HG03442 (cell line): ENCODE data around the gene SMG1.

Source experiments
- ATAC-seq: cut with Tn5 transposase; IDR thresholded peaks from one replicate; pipeline ENCODE4 v1.9.1; 2021; ENCODE audit warnings: mild to moderate bottlenecking, moderate library complexity; ENCODE audit not compliant: unreplicated experiment

Gene SMG1

DNA sequence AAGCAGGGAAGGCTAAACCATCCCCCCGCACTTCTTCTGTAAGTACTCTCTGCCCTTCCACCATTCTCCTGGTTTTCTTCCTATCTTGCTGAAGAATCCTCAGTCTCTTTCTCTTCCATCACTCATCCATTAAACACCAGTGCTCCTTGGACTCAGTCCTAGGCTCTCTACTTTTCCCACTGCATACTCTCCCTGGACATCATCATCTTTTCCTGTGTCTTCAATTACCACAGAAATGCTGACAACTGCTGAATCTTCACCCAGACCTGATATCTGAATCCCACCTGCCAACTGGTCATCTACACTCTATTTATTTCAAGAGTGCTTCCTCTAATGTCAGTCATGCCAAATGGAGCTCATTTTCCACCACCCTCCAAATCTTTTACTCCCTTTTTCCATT, 71.0 kb downstream of the SMG1 start:
- no peak for ATAC-seq

DNA sequence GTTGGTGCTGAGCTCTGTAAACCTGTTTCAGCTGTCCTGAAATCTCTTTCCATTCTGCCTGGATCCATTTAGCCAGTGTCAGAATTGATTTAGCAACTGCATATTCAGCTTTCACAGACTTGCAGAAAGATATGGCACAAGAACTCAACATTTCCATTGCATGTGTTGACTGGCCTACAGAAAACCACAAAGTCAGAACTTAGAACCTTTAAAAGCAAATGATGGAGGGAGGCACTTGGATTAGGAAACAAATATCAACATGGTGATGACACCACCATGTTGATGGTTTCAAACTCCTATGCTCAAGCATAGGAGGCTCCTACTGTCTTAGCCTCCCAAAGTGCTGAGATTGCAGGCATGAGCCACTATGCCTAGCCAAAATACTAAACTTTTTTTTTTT, 72.5 kb downstream of the SMG1 start:
- ATAC-seq, result no peak

DNA sequence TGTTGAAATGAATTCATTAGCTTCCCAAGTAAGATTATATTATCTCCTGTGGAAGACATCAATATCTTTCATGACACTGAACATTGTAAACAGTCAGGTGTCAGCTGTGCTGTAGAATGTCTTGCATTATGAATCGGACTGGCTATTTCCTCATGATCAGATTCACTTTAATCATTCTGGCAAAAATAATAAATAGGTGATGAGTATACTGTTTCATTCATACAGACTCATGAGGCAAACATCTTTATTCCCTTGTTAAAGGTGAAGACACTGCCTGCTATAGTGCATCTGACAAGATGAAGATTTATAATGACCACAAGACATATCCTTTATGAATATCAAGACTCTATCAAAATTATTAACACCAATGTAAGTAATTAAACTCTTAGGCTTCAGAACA, 73.6 kb downstream of the SMG1 start:
- no peak for ATAC-seq

DNA sequence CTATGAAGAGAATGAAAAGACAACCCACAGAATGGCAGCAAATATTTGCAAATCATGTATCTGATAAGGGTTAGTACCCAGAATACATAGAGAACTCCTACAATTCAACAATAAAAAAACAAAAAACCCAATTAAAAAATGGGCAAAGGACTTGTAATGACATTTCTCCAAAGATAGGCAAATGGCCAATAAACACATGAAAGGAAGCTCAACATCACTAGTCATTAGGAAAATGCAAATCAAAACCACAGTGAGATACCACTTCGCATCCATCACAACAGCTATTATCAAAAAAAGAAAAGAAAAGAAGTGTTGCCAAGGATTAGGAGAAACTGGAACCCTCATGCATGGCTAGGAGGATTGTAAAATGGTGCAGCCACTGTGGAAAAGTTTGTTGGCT, 79.8 kb downstream of the SMG1 start:
- ATAC-seq, result no peak

DNA sequence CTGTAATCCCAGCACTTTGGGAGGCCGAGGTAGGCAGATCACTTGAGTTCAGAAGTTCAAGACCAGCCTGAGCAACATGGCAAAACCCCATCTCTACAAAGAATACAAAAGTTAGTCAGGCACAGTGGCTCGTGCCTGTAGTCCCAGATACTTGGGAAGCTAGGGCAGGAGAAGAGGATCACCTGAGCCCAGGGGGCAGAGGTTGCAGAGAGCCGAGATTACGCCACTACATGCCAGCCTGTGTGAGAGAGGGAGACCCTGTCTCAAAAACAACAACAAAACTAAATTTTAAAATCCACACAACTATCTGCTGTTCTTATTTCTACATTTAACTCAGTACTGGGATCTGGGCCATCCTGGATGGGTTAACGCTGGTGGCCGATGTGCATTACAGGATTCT, 83.6 kb downstream of the SMG1 start:
- ATAC-seq, result no peak

DNA sequence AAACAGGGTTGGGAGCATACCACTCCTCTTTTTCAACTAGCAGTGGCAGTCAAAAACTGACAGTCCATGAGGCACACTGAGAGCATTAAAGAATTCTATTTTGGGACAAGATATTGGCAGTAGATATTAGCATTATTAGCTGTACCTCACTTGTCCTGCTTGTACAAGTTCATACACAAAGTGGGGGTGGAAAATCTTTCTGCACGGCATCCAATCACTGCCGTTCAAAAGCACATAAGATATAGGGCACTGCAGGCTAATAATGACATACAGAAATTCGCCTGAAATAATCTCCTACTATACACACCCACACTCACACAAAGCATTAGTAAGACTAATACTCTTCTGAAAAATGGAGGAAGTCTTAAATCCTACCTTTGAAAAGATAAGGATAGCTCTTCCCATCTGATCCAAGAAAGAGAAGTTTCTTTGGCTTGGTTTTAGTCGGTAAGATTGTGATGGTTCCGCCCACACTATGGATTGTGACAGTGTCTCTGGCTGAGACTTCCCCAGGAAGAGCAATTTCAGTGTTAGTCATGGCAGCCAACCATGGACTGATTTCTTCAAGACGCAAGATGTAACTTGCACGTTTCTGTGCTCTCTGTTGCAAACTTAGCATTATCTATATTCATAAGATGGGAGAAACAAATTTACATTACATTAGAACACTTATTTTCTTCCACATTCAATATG, 84.2 kb downstream of the SMG1 start:
- no peak for ATAC-seq

DNA sequence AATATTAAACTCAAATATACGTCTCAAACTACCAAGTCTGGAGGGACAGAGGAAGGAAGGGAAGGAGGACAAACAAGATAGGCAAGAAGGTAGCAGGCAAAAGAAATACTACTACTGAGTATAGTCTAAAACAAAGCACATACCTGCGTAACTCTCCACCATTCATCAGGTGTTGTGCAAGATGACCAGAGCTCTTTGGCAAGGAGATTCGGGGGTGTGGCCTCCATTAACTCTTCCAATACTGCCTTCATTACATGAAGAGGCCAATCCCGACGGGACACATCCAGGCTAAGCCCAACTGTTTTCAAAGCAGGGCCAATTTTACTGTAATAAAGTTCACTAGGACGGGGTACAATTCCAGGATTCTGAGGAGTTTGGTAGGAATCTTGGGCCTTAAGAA, 86.7 kb downstream of the SMG1 start:
- no peak for ATAC-seq

DNA sequence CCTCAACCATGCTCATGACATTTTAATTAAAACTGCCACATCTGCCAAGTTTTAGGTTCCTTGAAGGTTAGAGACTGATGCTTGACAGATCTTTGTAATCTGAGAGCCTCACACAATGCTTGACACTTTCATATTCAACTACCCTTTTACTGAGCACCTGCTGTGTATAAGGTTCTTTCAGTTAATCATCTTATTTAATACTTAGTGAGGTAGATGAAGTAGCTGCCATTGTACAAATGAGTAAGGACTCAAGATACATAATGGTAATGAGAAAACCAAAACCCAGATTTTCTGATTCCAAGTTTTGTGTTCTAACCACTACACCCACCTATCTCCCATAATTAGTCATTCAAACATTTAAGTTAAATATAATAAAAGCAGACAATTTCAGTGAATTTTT, 89.5 kb downstream of the SMG1 start:
- no peak for ATAC-seq

DNA sequence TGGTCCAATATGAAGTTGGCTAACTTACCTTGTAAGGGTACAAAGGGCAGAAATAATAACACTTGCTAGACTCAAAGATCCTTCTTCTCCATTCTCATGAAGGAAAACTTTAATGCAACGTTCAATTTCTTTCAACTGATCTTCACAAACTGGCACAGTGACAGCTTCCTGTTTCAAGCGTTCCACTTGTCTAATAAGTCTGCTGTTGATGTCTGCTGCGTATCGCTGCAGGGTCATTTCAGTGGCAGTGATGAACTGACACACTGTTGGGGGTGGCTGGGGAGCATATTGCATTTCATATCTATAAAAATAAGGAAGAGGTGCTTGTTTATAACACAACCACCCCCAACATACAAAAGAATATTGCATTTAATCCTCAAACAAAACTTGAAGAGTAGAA, 91.3 kb downstream of the SMG1 start:
- ATAC-seq, result no peak

DNA sequence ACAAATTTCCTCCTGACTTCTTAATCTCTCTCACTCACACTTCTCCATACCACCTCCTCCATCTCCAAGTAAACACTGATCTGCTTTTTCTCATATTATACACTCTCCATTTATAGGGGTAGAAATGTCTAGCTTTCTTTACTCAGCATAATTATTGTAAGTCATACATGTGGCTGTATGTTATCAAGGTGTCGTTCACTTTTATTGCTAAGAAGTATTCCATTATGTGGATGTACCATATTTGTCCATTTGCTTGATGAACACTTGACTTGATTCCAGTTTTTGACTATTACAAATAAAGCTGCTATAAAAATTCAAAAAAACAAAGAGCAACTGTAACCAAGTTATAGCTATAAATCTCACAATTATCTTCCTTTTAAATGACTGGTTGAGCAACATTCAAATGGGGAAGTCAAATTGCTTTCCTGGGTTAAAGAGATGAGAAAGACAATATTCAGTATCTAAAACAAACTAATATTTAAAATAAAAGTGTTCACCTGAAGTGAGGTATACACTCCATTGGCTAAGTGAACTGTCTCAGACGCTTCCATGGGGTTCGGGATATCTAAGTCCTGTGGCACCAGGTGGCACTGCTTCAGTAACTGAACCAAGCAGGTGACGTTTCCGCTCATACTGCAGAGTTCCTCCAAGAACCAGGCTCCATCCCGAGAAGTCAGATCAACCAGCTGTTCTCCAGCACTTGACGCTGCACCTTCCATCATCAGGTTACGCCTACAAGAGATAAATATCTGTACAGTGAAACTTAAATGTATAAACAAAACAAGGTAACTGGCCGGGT, 92.3 kb downstream of the SMG1 start:
- ATAC-seq, result no peak

DNA sequence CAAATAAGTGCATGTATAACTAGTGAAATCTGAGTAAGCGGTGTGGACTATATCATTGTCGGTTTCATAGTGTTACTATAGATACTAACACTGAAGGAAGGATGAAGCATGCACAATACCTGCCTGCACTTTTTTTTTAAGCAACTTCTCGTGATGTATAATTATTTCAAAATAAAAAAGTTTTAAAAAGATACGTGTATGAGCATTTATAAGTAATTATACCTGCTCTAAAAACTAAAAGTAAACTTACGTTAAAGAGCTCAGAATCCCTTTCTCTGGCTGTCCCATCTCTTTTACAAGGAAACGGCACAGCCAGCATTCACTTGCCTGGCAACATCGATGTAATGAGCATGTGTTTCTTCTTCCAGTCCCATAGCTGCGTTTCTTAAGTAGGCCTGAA, 93.6 kb downstream of the SMG1 start:
- no peak for ATAC-seq

DNA sequence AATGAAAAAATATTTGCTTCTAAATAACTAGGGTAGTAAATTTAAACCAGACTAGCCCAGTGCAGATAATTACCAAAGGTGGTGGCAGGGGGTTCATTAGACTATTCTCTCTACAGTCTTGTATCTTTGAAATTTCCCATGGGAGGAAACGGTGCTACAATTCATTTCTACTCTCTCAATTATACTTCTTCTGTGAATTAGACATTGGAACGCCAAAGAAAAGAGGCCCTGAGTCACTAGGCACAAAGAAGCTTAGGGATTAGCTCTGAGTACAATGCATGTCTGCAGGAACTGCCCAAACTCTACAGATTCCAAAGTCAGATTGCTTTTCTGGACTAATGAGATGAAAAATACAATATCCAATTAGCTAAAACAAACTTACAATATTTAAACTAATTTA, 94.2 kb downstream of the SMG1 start:
- no peak for ATAC-seq

DNA sequence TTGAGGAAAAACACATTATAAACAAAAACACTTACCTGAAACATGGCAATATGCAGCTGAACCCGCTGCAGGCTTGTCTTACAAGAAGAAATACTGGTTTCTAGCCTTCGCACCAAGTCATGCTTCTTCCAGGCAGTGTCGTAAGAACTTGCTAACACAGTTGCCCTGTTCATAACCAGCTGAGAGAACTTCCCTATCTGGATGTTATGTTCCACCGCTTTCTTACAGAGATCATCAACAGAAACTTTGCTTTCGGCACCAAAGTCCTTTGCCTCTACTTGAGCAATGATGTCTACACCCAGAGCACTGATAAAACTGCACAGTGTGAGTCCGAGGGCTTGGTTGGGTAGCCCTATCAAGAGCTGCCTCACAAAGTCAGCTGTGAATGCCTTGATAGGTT, 97.0 kb downstream of the SMG1 start:
- ATAC-seq, result no peak

DNA sequence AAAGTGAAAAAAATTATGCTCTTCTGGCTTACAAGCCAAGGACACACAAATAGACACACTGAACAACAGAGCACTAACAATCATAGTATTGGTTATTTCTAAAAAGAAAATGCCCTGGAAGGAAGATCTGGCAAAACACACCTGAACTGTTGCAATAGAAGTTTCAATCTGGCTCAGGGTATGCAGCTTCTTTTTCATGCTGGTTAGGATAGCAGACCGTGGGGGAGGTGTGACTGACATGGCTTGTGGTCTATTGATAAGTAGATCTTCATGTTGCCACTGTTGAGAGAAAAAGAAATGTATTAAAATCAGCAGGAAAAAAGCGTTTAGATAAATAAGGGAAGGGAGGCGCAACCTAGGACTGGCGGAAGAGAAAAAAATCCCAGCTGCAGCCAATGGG, 98.3 kb downstream of the SMG1 start:
- no peak for ATAC-seq

DNA sequence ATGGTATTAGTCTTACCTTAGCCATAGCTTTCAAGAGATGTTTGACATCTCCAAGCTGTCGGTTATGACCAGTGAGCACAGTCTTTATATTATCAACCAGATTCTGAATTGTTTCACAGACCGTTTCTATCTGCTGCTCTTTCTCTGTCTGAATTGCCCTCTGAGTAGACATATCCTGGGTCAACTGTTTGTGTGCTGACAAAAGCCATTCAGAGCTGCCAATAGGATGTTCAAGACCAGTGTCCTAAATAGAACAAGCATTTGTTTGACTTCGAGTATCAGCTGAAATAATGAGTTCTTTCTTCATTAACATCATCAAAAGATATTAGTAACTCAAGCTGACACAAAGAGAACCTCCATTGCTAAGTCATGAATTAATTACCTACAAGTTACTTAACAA, 109.9 kb downstream of the SMG1 start:
- no peak for ATAC-seq

DNA sequence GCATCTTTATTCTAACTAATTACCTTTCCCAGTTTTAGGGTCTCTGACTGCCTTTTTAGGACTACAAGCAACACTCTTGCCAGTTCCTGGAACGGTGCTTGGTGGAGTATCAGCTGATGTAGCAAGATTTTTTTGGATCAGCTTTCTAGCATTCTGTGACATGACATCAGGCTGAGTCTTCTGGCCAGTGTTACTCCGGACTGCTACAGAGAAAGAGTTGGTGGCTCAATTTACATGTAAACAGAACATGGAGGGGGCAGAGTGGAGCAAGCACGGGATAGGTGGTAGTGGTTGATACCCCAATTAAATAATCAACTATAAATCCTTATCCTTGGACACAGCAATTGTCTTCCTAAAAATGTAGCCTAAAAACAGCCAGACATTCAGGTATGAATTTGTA, 114.3 kb downstream of the SMG1 start:
- ATAC-seq, result no peak

DNA sequence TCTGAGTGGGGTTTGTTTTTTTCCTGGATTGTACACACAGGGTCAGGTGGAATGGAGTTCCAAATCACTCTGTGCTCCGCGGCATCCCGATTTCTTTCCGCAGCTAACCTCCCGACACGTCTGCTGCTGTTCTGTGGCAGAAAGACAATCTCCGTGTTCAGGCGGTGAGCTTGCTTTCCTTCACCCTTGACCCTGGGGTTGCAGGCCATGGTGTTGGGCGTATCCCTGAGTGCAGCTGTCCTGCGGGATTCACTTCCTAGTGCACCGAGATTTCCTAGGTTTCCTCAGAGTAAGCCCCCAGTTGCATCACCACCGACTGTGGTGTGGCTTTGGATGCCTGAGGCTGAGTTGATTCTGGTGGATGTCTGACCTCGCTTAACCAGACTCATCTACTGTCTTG, 117.0 kb downstream of the SMG1 start:
- ATAC-seq, result no peak

DNA sequence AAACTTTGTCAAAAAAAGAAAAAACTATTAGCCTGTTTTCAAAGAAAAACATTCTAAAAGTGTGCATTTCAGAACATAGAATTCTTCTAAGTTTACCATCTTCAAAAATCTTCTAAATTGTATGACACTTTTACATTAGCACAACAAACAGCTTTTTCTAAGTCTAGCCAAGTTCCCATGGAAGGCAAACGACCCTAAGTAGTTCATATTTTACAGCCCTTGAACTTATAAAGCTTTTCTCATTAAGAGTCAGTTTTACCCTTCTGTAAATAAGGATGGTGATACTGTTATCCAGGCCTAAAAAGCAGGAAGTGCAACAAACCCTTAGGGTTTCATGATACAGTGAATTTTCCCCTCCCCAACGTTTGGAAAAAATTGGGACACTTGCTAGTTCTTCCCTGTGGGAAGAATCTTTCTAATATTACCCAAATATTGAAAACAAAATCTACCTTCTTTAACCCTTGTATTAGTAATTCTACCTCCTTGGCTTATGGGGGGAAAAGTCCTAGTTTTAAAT, 120.9 kb downstream of the SMG1 start:
- ATAC-seq, result no peak

DNA sequence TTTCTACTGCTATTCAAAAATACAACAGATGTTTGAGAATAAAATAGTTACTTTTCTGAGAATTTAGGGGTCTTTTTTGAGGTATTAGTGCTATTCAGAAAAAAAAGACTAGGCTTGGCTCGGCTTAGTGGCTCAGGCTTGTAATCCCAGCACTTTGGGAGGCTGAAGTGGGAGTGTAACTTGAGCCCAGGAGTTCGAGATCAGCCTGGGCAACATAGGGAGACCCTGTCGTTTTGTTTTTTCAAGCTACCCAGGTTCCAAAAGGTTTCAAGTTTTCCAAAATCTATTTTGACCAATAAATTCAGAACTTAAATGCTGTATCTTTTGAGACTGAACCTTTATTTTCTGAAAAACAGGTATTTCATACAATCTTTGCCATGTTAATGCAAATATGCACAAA, 121.7 kb downstream of the SMG1 start:
- no peak for ATAC-seq

DNA sequence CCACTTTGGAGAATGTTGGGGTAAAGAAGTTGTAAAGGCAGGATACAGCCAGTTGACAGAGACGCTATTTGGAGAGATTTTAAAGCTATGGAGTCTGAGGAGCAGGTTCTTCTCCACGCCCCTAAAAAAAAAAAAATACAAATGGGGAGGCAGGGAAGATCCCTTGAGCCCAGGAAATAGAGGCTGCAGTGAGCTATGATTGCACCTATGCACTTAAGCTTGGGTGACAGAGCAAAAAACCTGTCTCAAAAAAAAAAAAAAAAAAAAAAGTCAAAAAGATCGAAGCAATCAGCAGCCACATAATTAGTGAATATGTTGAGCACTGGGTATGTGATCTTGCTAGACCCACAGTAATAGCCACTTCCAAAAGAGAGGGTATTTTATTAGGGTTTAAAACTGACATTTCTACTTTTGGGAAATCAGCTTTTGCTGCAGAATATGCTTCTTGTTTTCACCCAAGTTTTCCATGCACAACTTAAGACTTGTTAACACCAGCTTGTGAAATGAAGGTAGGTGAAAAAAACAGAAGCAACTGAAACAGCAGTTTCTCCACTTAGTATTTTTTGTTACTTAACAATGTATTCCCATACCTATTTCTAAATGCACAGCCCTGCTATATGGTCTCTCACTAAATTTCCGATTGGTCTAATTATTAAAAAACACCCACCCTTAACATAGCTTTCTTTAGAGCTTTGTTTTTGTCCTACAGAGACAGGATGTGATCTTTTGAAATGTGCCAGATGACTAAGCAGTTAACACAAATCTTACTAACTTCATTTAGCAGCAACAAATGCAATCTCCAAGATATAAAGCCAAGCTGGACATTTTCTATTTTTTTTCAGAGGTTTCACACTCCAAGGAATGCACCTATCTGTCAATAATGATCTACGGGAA, 122.4 kb downstream of the SMG1 start:
- ATAC-seq, result no peak

DNA sequence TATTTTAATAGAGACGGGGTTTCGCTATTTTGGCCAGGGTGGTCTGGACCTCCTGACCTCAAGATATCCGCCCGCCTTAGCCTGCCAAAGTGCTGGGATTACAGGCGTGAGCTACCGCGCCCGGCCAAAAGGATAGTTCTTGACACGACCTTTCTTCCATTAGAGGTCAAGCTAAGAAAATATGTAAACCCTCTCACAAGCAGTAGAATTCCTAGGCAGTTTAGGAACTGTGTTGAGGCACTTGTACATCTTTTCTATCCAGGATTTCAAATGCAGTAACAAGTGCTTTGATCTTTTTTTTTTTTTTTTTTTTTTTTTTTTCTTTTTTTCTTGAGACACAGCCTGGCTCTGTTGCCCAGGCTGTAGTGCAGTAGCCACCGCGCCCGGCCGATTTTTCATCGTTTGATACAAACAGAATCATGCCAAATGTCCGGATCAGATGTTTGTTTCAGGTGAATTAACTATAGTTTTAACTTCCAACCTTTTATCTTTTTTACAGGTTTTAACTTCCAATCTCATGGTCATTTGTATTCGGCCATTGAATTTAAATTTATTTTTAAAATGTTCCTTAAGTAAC, 123.4 kb downstream of the SMG1 start:
- ATAC-seq, result no peak
